Gastroesophageal sphincter (tissue), 3 donors: ENCODE results near the gene KIF1C.

Experiments used
- CTCF ChIP-seq, 4 experiments: fragments of 200-600 bp in 2 of 4; fragments of 450-650 bp in 2 of 4; sonication (generic) in 1 of 4; IDR thresholded peaks; one replicate each; pipeline ENCODE4 v1.5.1; 2017 to 2019; ENCODE audit warnings: antibody characterized with exemption in 4 of 4, mild to moderate bottlenecking in 2 of 4, moderate library complexity in 2 of 4
- EP300 ChIP-seq: sonication (generic); formaldehyde crosslinking; IDR thresholded peaks from one replicate; pipeline ENCODE4 v1.6.1; 2017; ENCODE audit warnings: antibody characterized with exemption, mild to moderate bottlenecking
- POLR2A ChIP-seq, 2 donors: fragments of 450-650 bp; IDR thresholded peaks; one replicate each; pipeline ENCODE4 v1.6.1; 2017; ENCODE audit warnings: antibody characterized with exemption in 2 of 2, mild to moderate bottlenecking in 2 of 2, moderate library complexity in 1 of 2
- POLR2AphosphoS5 ChIP-seq: sonication (generic); formaldehyde crosslinking; IDR thresholded peaks from one replicate; pipeline ENCODE4 v1.6.1; 2017; ENCODE audit warnings: antibody characterized with exemption

GRCh38 chr17:5047446-5047845 lies 49.7 kb downstream of the KIF1C start:
- TF ChIP-seq CTCF (IDR thresholded peaks at IDR 0.05) (no peak), POLR2A (IDR thresholded peaks at IDR 0.05) (no peak), POLR2AphosphoS5 (no peak), EP300 (no peak)
